Measurements from ENCODE around the gene SEC23B.

DNA sequence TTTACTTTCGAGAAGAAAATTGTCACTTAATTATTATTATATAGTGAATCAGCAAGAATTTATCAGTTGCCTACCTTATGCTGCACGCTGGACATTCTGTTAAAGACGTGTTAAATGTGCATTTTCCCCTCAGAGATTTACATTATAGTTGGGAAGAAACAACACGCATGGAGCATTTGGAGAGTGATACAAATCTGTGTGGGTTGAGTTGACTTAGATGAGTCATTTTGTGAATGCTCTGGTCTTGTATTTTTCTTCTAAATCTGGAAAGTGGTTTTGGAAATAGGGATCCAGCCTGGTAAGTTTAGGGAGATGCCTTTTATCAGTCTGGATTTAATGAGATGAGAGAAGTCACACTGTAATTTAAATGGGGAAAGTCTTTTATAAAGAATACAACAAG lies 35.5 kb downstream of the SEC23B start:
- TF ChIP-seq TAF1 (IDR thresholded peaks at IDR 0.05; ENCODE audit: borderline replicate concordance, insufficient read depth, low read length) (no peak), SIN3A (IDR thresholded peaks at IDR 0.05; ENCODE audit: borderline replicate concordance, insufficient read depth, low read length) (no peak), POLR2AphosphoS5 (IDR thresholded peaks at IDR 0.05; ENCODE audit: low read depth, low read length) (no peak)
- TF ChIP-seq, protein P1, sequence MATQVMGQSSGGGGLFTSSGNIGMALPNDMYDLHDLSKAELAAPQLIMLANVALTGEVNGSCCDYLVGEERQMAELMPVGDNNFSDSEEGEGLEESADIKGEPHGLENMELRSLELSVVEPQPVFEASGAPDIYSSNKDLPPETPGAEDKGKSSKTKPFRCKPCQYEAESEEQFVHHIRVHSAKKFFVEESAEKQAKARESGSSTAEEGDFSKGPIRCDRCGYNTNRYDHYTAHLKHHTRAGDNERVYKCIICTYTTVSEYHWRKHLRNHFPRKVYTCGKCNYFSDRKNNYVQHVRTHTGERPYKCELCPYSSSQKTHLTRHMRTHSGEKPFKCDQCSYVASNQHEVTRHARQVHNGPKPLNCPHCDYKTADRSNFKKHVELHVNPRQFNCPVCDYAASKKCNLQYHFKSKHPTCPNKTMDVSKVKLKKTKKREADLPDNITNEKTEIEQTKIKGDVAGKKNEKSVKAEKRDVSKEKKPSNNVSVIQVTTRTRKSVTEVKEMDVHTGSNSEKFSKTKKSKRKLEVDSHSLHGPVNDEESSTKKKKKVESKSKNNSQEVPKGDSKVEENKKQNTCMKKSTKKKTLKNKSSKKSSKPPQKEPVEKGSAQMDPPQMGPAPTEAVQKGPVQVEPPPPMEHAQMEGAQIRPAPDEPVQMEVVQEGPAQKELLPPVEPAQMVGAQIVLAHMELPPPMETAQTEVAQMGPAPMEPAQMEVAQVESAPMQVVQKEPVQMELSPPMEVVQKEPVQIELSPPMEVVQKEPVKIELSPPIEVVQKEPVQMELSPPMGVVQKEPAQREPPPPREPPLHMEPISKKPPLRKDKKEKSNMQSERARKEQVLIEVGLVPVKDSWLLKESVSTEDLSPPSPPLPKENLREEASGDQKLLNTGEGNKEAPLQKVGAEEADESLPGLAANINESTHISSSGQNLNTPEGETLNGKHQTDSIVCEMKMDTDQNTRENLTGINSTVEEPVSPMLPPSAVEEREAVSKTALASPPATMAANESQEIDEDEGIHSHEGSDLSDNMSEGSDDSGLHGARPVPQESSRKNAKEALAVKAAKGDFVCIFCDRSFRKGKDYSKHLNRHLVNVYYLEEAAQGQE (IDR thresholded peaks at IDR 0.05; ENCODE audit: insufficient read depth in 1 of 2, low read depth in 2 of 2, low read length in 2 of 2) = no peak

Measured in PFSK-1 (cell line).